G401.6 (cell line): ENCODE data around the gene FOXA1.
"Not testable (repeated sequence)": the region's sequence is repeated elsewhere in the genome, so short reads cannot be mapped to it uniquely, and the experiment has no call there.

Experiments used
- FAIRE-seq: peaks from 2 replicates; lab custom pipeline; 2012; peaks lifted over from hg19 to GRCh38; lab: Jason Lieb, UNC

FOXA1 gene

GRCh38 chr14:37555596-37555995 is 39.5 kb downstream of the FOXA1 start:
- FAIRE-seq = not testable (repeated sequence)

GRCh38 chr14:37553935-37554550 is 41.0 kb downstream of the FOXA1 start:
- FAIRE-seq = no peak

GRCh38 chr14:37551119-37551518 is 43.9 kb downstream of the FOXA1 start:
- peak; percentile 25 for FAIRE-seq

- no peak for FAIRE-seq
Measured at GRCh38 chr14:37550511-37550910, 44.5 kb downstream of the FOXA1 start.

- FAIRE-seq = no peak
Measured at GRCh38 chr14:37546621-37547447, 48.2 kb downstream of the FOXA1 start.

- FAIRE-seq = no peak
Measured at GRCh38 chr14:37545174-37545573, 49.9 kb downstream of the FOXA1 start.

GRCh38 chr14:37544407-37544806 is 50.6 kb downstream of the FOXA1 start:
- FAIRE-seq = no peak

GRCh38 chr14:37539992-37540391 is 55.1 kb downstream of the FOXA1 start:
- no peak for FAIRE-seq
